Activated T-helper 1 cell treated with anti-CD3 and anti-CD28 coated beads, Interleukin-12 subunit alpha, Interleukin-12 subunit beta, Interleukin-2, Interleukin-4 antibody, amounts not matched to agents 30 ng/mL and 10 ng/mL and 1 ng/mL, durations not matched to agents 14 hours and 24 hours and 36 hours (primary cell): Measurements from ENCODE around the gene NIPAL3. TPM values are rescaled to one million over a fixed set of nuclear protein-coding genes. Genes with fewer than 3 reads are reported as not detected.

ENCODE experiments used
- DNase-seq: peaks from one replicate; pipeline ENCODE4 v3.0.0; 2021; ENCODE audit warnings: low spot score
- H3K27ac Mint-ChIP-seq: one replicate; pipeline ENCODE4 v1.8.0; 2021; ENCODE audit warnings: mild to moderate bottlenecking, mixed read lengths
- H3K27me3 Mint-ChIP-seq: one replicate; pipeline ENCODE4 v1.8.0; 2022; ENCODE audit warnings: mild to moderate bottlenecking, moderate library complexity, mixed read lengths; ENCODE audit not compliant: insufficient read depth
- H3K36me3 Mint-ChIP-seq: one replicate; pipeline ENCODE4 v1.8.0; 2021; ENCODE audit warnings: low read depth, mixed read lengths
- H3K4me1 Mint-ChIP-seq: one replicate; pipeline ENCODE4 v1.8.0; 2021; ENCODE audit warnings: low read depth, mixed read lengths
- H3K4me3 Mint-ChIP-seq: one replicate; pipeline ENCODE4 v1.8.0; 2021; ENCODE audit warnings: mild to moderate bottlenecking, moderate library complexity, mixed read lengths
- H3K9me3 Mint-ChIP-seq: one replicate; pipeline ENCODE4 v1.8.0; 2021; ENCODE audit warnings: mixed read lengths
- intact Hi-C: fragments of 100-400 bp; cut with micrococcal nuclease; formaldehyde crosslinking; loops from one replicate; pipeline ENCODE4 v1.15.1; 2024
- total RNA-seq: library from RNA; stranded (reverse); gene quantifications from 2 replicates; pipeline ENCODE4 v1.2.3, GENCODE V29; 2022

Gene NIPAL3
- total RNA-seq: 22.7 and 23.5 TPM in 2 replicates

DNA sequence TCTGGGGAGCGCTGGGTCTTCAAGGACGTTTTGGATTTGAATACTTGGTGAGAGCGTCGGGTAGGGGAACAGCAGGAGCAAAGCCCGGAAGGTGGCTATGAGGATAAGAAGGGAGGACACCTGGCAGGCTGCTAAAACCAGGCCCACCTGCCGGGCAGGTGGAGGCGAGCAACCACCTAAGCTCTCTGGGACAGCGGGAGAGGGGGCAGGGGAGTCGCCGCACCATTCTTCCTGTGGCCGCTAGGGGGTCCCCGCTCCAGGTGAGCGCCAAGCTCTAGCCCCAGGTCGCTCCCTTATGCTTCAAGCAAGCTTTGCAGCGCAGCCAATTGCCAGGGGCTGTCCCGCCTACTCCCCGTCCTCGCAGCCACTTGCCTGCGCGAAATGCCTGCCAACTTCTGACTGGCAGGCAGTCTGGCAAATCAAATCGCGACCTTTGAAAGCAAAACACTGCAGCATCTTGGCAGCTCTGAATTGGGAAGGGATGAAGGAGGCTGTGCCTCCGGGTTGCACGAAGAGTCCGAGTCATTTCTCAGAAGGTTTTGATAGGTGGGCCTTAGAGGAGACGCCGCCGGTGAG, at the start of gene NIPAL3:
Gene NIPAL3 (plus strand): TSS at position 469 of the 576 bp plus-strand sequence. CDS start 3,746 bp downstream, outside the sequence.
- Mint-ChIP-seq H3K36me3 (peaks cover 13% of the 10 kb centered on the region), H3K27ac (peak within 1 kb of the TSS; percentile 78), H3K4me1 (peaks cover 51% of the 10 kb centered on the region), H3K27me3 (no peaks in the 10 kb centered on the region), H3K4me3 (peak within 1 kb of the TSS; percentile 97), H3K9me3 (no peaks in the 10 kb centered on the region)
- peak; percentile 97 for DNase-seq
- intact Hi-C loops: loop anchor here (1.0 to 10.0 kb wide), 11 partner anchors 23 to 817 kb away; partner anchors contain the start of genes CLIC4, RCAN3, SRRM1 and SYF2

DNA sequence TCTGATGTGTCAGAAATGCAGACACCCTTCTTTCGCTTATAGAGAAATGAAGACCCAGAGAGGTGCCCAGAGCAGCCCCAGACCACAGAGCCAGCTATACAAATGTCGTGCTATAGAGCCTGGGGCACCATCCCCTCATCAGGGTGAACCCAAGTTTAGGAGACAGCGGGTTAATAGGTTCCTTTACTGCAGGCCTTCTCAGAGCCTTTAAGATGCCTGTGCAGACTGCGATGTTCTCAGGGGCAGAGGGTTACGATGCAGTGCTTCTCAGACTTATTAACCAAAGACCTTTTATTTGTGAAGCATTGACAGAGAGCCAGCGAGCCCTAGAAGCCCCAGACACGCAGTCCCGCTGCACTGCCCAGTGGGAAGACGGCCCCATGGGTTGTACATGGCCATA, 48.9 kb upstream of the NIPAL3 start:
- H3K4me3 Mint-ChIP-seq: no peak overlapping the region
- H3K27ac Mint-ChIP-seq: no peak overlapping the region
- no peaks in the 10 kb centered on the region for H3K9me3 Mint-ChIP-seq
- H3K4me1 Mint-ChIP-seq: peaks cover 40% of the 10 kb centered on the region
- H3K36me3 Mint-ChIP-seq: peaks cover 4% of the 10 kb centered on the region
- H3K27me3 Mint-ChIP-seq: no peaks in the 10 kb centered on the region
- intact Hi-C loops: no loop called here
- DNase-seq: no peak

DNA sequence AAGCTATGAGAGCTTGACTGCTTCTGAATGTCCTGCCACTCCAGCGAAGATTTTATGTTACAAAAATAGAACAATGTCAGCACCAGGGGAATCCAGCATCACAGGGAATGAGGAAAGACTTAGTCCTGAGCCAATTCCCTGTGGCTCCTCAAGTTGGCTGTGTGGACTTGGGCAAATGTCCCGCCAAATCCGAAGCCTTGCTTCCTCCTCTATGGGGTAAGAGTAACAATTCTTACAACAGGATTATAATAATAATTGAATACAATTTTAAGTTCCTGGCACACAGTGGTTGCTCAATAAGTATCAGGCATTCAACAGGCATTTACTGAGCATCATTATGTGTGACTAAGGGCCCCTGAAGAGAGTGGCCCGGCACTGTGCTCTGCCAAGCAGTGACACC, 46.4 kb upstream of the NIPAL3 start:
- Mint-ChIP-seq H3K27ac (no peak overlapping the region), H3K4me3 (no peak overlapping the region), H3K4me1 (peaks cover 31% of the 10 kb centered on the region), H3K36me3 (peaks cover 2% of the 10 kb centered on the region), H3K9me3 (no peaks in the 10 kb centered on the region), H3K27me3 (no peaks in the 10 kb centered on the region)
- intact Hi-C loops: no loop called here
- DNase-seq: no peak

DNA sequence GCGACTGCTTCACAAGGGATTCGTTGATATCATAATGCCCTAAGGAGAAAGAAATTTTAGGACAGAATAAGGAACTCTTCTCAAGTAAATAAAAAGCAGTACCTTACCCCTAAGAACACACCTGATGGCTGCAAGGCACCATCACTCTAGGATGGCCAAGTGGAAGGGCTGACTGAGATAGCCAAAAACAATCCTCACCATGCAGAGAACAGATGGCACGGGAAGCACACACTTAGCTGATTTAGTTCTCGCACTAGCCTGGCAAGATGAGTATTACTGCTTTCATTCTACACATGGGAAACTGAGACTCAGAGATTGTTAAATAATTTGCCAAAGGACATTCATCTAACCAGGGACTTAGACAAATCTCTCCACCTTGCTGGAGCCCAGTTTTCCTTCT, 45.8 kb upstream of the NIPAL3 start:
- intact Hi-C loops: no loop called here
- Mint-ChIP-seq H3K36me3 (peaks cover 2% of the 10 kb centered on the region), H3K4me3 (no peak overlapping the region), H3K27me3 (no peaks in the 10 kb centered on the region), H3K27ac (no peak overlapping the region), H3K9me3 (no peaks in the 10 kb centered on the region), H3K4me1 (peaks cover 25% of the 10 kb centered on the region)
- no peak for DNase-seq

DNA sequence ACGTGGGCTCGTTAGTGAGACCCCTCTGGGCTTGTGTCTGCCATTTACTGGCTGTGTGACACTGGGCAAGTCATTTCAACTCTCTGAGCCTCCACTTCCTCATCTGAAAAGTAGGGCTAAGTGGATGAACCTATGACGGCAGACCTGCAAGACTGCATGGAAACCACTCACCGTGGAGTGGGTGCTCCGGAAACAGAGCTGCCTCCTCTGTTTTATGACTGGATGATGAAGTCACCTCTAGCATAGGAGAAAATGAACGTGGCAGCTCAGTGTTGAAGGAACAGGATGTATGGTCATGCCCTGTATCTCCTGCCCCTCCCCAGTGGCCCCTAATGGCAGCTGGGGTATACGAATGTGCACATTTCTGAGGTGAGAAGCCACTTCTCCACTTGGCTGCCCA, 42.6 kb upstream of the NIPAL3 start:
- Mint-ChIP-seq H3K9me3 (no peaks in the 10 kb centered on the region), H3K4me1 (peaks cover 5% of the 10 kb centered on the region), H3K27ac (no peak overlapping the region), H3K27me3 (no peaks in the 10 kb centered on the region), H3K36me3 (peaks cover 2% of the 10 kb centered on the region), H3K4me3 (no peak overlapping the region)
- intact Hi-C loops: no loop called here
- DNase-seq: no peak

DNA sequence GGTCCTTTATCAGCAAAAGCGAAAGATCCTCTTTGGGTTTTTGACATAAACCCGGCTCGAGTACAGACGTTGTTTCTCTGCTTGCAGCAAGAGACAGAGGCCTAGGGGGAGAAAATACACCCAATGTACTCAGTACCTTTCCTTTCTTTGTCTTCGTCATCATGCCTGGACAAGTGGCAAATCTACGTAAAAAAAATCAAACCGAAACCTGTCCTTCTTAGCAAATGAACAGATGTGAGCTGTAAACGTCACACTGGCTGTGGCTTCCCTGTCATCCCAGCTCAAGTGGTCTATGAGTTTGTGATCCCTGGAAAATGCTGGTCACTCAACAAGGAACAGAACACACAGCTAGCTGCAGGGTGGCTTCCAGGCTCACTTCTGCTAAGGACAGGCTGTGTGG, 41.9 kb upstream of the NIPAL3 start:
- intact Hi-C loops: no loop called here
- Mint-ChIP-seq H3K4me3 (no peak overlapping the region), H3K4me1 (peaks cover 5% of the 10 kb centered on the region), H3K27me3 (no peaks in the 10 kb centered on the region), H3K27ac (no peak overlapping the region), H3K9me3 (no peaks in the 10 kb centered on the region), H3K36me3 (peaks cover 2% of the 10 kb centered on the region)
- no peak for DNase-seq

DNA sequence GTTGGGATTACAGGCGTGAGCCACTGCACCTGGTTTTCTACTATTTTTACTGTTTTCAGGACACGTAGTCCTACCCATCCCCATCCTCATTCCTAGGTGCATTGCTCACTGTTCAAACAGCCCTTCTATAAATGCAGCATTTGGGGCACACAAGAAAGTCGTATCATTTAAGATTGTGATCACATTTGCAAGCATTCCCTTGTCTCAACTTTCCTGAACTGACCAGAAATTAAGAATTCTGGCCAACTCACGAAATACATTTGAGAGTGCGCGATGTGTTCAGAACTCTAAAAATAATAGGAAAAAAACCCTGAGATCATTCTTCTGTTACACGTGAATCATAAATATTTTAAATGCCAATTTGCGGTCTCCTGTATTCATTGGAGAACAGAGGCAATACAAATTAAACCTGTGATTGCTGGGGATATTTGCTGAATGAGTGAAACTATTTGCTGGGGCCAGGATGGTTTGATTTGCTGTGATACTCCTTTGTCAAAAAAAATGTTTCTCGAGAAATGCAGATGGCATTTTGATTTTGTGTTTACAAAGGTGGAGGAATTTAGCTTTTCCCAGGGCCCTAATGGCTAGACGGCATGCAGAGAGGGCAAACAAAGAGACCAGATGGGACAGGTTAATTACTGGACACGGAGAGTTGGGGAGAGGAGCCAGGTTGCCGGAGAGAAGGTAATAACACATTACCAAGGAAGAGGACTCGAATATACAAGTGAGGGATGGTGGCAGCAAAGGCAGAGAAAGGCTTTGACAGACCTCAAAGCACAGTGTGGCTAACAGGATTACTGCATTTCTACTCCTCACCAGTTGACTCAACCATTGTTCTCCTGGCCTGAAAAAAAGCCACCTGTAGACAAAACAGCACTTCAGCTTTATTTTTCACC, 40.5 kb upstream of the NIPAL3 start:
- intact Hi-C loops: no loop called here
- Mint-ChIP-seq H3K36me3 (peaks cover 5% of the 10 kb centered on the region), H3K4me1 (peaks cover 5% of the 10 kb centered on the region), H3K9me3 (no peaks in the 10 kb centered on the region), H3K4me3 (no peak overlapping the region), H3K27me3 (no peaks in the 10 kb centered on the region), H3K27ac (no peak overlapping the region)
- no peak for DNase-seq

DNA sequence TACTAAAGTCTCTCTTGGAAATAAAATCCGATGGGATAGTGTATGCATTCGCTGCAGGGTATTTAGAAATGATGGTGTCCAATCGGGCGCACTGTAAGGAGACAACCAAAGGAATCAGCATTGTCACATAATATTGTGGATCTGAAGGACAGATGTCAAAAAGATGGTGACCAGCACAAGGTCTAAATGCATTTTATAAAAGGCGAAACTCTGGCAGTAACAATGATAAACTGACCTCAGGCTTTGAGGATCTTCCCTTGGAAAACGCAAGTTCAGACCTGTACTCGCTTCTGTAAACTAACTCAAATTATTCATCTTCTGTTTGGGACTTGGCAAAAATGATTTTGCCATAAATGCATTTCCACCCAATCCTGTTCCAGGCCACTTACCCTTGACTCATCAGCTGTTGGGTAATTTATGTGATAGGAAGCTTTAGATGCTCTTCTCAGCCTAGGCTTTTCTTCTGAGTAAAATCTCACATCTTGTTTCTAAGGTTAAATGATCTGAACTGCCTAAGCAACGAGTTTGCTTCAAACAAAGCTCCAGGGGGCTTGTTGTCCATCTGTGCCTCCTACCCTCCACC, 35.8 kb upstream of the NIPAL3 start:
- intact Hi-C loops: no loop called here
- Mint-ChIP-seq H3K4me1 (peaks cover 13% of the 10 kb centered on the region), H3K9me3 (no peaks in the 10 kb centered on the region), H3K27me3 (no peaks in the 10 kb centered on the region), H3K4me3 (no peak overlapping the region), H3K27ac (no peak overlapping the region), H3K36me3 (peaks cover 10% of the 10 kb centered on the region)
- DNase-seq: no peak

DNA sequence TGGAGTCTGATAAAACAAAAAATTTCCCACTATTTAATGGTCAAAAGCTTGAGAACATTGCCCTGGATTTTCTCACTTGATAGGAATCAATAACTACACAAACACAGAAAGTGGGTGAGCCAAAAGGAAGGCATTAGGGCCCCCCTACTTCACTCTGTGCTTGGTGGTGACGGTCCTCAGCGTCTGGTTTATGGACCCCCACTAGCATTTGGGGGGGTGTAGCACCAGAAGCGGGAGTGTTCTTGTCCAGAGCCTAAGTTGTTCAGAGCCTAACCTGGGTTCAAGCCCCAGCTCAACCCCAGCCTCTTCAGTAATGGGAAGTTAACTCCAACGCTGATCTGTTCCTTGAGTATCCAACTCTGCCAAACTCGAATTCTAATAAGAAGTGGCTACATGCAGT, 35.1 kb upstream of the NIPAL3 start:
- Mint-ChIP-seq H3K27me3 (no peaks in the 10 kb centered on the region), H3K9me3 (no peaks in the 10 kb centered on the region), H3K4me3 (no peak overlapping the region), H3K4me1 (peaks cover 20% of the 10 kb centered on the region), H3K27ac (no peak overlapping the region), H3K36me3 (peaks cover 10% of the 10 kb centered on the region)
- intact Hi-C loops: no loop called here
- DNase-seq: no peak

DNA sequence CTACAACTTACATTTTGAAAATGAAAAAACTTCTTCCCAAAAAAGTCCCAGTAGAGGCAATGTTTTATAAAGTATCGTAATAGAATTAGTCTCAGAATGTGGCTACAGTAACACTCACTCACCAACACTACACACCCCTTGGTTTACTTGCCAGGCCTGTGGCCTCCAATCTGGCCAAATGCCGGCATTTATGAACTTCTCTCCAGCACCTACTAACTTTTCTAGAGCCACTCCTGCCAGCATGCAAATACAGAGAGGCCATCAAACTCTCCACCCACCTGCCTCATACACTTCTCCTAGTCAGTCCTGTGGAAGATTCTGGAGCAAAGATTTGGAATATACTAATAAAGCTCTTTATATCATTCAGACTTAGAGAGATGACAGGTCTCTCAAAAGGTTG, 34.3 kb upstream of the NIPAL3 start:
- peaks cover 10% of the 10 kb centered on the region for H3K36me3 Mint-ChIP-seq
- no peak overlapping the region for H3K4me3 Mint-ChIP-seq
- no peak for DNase-seq
- no peaks in the 10 kb centered on the region for H3K27me3 Mint-ChIP-seq
- no peaks in the 10 kb centered on the region for H3K9me3 Mint-ChIP-seq
- intact Hi-C loops: no loop called here
- H3K27ac Mint-ChIP-seq: no peak overlapping the region
- H3K4me1 Mint-ChIP-seq: peaks cover 28% of the 10 kb centered on the region

DNA sequence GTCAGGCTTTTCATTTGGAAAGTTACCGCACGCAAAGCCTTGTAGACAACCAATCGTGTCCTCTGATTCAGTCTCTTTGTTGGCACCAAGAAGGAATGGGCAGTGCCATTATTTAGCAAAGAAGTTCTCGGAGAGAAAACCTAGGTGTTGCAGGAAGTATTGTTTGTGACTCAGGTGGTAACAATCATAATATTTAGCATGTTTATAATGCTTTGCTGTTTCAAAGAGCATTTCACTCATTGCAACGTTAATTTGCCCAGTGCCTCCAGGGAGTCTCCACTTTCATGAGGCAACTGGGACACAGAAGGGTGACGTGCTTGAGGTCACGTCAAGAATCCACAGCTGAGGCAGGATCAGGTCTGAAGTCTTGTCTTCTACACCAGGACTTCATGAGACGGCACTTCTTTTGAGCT, 33.4 kb upstream of the NIPAL3 start:
- Mint-ChIP-seq H3K4me1 (peaks cover 36% of the 10 kb centered on the region), H3K27me3 (no peaks in the 10 kb centered on the region), H3K27ac (no peak overlapping the region), H3K9me3 (no peaks in the 10 kb centered on the region), H3K36me3 (peaks cover 10% of the 10 kb centered on the region), H3K4me3 (no peak overlapping the region)
- no peak for DNase-seq
- intact Hi-C loops: no loop called here

DNA sequence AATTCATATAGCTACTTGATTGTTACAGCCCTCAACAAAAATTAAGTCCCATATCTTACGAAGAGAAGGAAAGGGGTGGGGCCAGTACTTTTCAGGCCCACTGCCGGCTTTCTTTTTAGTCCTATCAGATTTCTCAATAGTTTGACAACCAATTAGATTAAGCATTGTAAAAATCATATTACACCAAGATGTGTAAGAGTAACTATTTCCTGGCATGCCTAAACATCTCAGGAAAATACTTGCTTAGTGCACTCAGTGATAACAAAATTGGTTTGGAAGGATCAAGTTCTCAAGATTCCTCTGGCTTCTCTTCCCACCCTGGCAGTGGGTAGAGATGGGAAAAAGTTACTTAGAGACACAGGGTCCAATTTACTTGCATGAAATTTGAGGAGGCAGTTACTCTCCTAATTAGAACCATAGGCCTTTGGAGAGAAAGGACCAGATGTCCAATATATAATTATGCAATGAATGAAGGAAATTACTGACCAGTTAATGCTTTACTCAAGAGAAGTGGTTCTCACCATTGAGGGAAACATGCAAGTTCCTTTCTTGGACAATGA, 32.1 kb upstream of the NIPAL3 start:
- H3K27ac Mint-ChIP-seq: no peak overlapping the region
- no peak overlapping the region for H3K4me3 Mint-ChIP-seq
- intact Hi-C loops: no loop called here
- peaks cover 36% of the 10 kb centered on the region for H3K4me1 Mint-ChIP-seq
- no peaks in the 10 kb centered on the region for H3K9me3 Mint-ChIP-seq
- H3K36me3 Mint-ChIP-seq: peaks cover 8% of the 10 kb centered on the region
- no peak for DNase-seq
- no peaks in the 10 kb centered on the region for H3K27me3 Mint-ChIP-seq
